NCI-H1048 (cell line): ENCODE data around the gene PELI3.
A peak's percentile ranks its signal among the peaks of the same experiment; 100 is the strongest.

Experiments
- DNase-seq: peaks from one replicate; lab custom pipeline; 2025; lab: John Stamatoyannopoulos, UW

The PELI3 gene

GRCh38 chr11:66475349-66476172 is 8.9 kb downstream of the PELI3 start:
- DNase-seq: no peak

- DNase-seq: no peak
Observed at GRCh38 chr11:66476173-66476840, 9.6 kb downstream of the PELI3 start.

GRCh38 chr11:66476841-66477251 is 10.1 kb downstream of the PELI3 start:
- no peak for DNase-seq

GRCh38 chr11:66477263-66478201 is 10.8 kb downstream of the PELI3 start:
- no peak for DNase-seq

GRCh38 chr11:66478729-66479393 is 12.2 kb downstream of the PELI3 start:
- no peak for DNase-seq

- peak; percentile 53 for DNase-seq
Observed at GRCh38 chr11:66479394-66480116, 12.8 kb downstream of the PELI3 start.

GRCh38 chr11:66480117-66480938 is 13.6 kb downstream of the PELI3 start, which contains the start of gene DPP3:
Gene DPP3 (plus strand): TSS chr11:66480434. CDS start chr11:66482201, 1,767 bp downstream.
- peak; percentile 90 for DNase-seq

GRCh38 chr11:66484806-66485380 is 18.2 kb downstream of the PELI3 start:
- no peak for DNase-seq

GRCh38 chr11:66488957-66489356 is 22.3 kb downstream of the PELI3 start:
- no peak for DNase-seq

- DNase-seq: no peak
Observed at GRCh38 chr11:66489636-66490035, 22.9 kb downstream of the PELI3 start.

GRCh38 chr11:66491315-66491935 is 24.7 kb downstream of the PELI3 start:
- DNase-seq: no peak

- DNase-seq: no peak
Observed at GRCh38 chr11:66492161-66492865, 25.6 kb downstream of the PELI3 start.

GRCh38 chr11:66493130-66493529 is 26.4 kb downstream of the PELI3 start:
- DNase-seq: no peak

- no peak for DNase-seq
Observed at GRCh38 chr11:66494458-66494857, 27.8 kb downstream of the PELI3 start.

- no peak for DNase-seq
Observed at GRCh38 chr11:66494935-66495334, 28.2 kb downstream of the PELI3 start.

- DNase-seq: no peak
Observed at GRCh38 chr11:66495401-66495854, 28.7 kb downstream of the PELI3 start.

- DNase-seq: no peak
Observed at GRCh38 chr11:66497206-66497605, 30.5 kb downstream of the PELI3 start.

GRCh38 chr11:66498506-66498905 is 31.8 kb downstream of the PELI3 start:
- no peak for DNase-seq
